Measurements from ENCODE around the gene IL33. TPM values are rescaled to one million over a fixed set of nuclear protein-coding genes. Genes with fewer than 3 reads are reported as not detected.

Gene IL33
- total RNA-seq, 1 experiment from 2014 or later: not detected

- no peaks in the 10 kb centered on the region for H3K9me3 Mint-ChIP-seq (ENCODE audit: unreplicated experiment)
- no TSS peak for BruUV-seq (replicated peaks)
- DNase-seq (ENCODE audit: unreplicated experiment): no peak
- no peaks in the 10 kb centered on the region for H3K36me3 Mint-ChIP-seq (ENCODE audit: insufficient read depth, unreplicated experiment)
- CTCF ChIA-PET: no interaction called here
- no peaks in the 10 kb centered on the region for H3K4me1 Mint-ChIP-seq (ENCODE audit: insufficient read depth, unreplicated experiment)
- intact Hi-C loops (cut with micrococcal nuclease): no loop called here
- H3K4me3 Mint-ChIP-seq (ENCODE audit: unreplicated experiment): no peak overlapping the region
- H3K27me3 Mint-ChIP-seq (ENCODE audit: insufficient read depth, unreplicated experiment): no peaks in the 10 kb centered on the region
- POLR2A ChIA-PET: interaction anchor here (1.3 kb wide), 1 partner anchor 26 kb away, joined by 3 read pairs; no protein-coding TSS in a partner anchor
- no peak overlapping the region for H3K27ac Mint-ChIP-seq (ENCODE audit: low read depth, unreplicated experiment)
- TF ChIP-seq CTCF (IDR thresholded peaks at IDR 0.05; ENCODE audit: unreplicated experiment): no peak
Measured at GRCh38 chr9:6200761-6201160, 14.8 kb upstream of the IL33 start.

GRCh38 chr9:6209966-6210365 is 5.6 kb upstream of the IL33 start:
- TF ChIP-seq CTCF (IDR thresholded peaks at IDR 0.05; ENCODE audit: unreplicated experiment): no peak
- no TSS peak for BruUV-seq (replicated peaks)
- no peak overlapping the region for H3K27ac Mint-ChIP-seq (ENCODE audit: low read depth, unreplicated experiment)
- peaks cover 8% of the 10 kb centered on the region for H3K9me3 Mint-ChIP-seq (ENCODE audit: unreplicated experiment)
- no peaks in the 10 kb centered on the region for H3K36me3 Mint-ChIP-seq (ENCODE audit: insufficient read depth, unreplicated experiment)
- POLR2A ChIA-PET: interaction anchor here (1.0 kb wide), 1 partner anchor 8 kb away, joined by 3 read pairs; no protein-coding TSS in a partner anchor
- intact Hi-C loops (cut with micrococcal nuclease): no loop called here
- CTCF ChIA-PET: no interaction called here
- DNase-seq (ENCODE audit: unreplicated experiment): no peak
- H3K27me3 Mint-ChIP-seq (ENCODE audit: insufficient read depth, unreplicated experiment): no peaks in the 10 kb centered on the region
- peaks cover 6% of the 10 kb centered on the region for H3K4me1 Mint-ChIP-seq (ENCODE audit: insufficient read depth, unreplicated experiment)
- no peak overlapping the region for H3K4me3 Mint-ChIP-seq (ENCODE audit: unreplicated experiment)

GRCh38 chr9:6212722-6213375 is 2.8 kb upstream of the IL33 start:
- Mint-ChIP-seq H3K36me3 (ENCODE audit: insufficient read depth, unreplicated experiment) (no peaks in the 10 kb centered on the region), H3K9me3 (ENCODE audit: unreplicated experiment) (peaks cover 8% of the 10 kb centered on the region), H3K27me3 (ENCODE audit: insufficient read depth, unreplicated experiment) (no peaks in the 10 kb centered on the region), H3K4me1 (ENCODE audit: insufficient read depth, unreplicated experiment) (peaks cover 9% of the 10 kb centered on the region), H3K27ac (ENCODE audit: low read depth, unreplicated experiment) (no peak overlapping the region), H3K4me3 (ENCODE audit: unreplicated experiment) (no peak overlapping the region)
- ChIA-PET POLR2A (no interaction called here), CTCF (interaction anchor here (0.6 to 2.1 kb wide), 3 partner anchors 9 to 126 kb away, joined by 3 to 8 read pairs (median 3); no protein-coding TSS in a partner anchor)
- intact Hi-C loops (cut with micrococcal nuclease): no loop called here
- no peak for TF ChIP-seq CTCF (IDR thresholded peaks at IDR 0.05; ENCODE audit: unreplicated experiment)
- DNase-seq (ENCODE audit: unreplicated experiment): no peak
- no TSS peak for BruUV-seq (replicated peaks)

- no TSS peak for BruUV-seq (replicated peaks)
- TF ChIP-seq CTCF (IDR thresholded peaks at IDR 0.05; ENCODE audit: unreplicated experiment): no peak
- Mint-ChIP-seq H3K9me3 (ENCODE audit: unreplicated experiment) (peaks cover 4% of the 10 kb centered on the region), H3K4me3 (ENCODE audit: unreplicated experiment) (no peak overlapping the region), H3K27me3 (ENCODE audit: insufficient read depth, unreplicated experiment) (no peaks in the 10 kb centered on the region), H3K27ac (ENCODE audit: low read depth, unreplicated experiment) (no peak overlapping the region), H3K4me1 (ENCODE audit: insufficient read depth, unreplicated experiment) (peaks cover 16% of the 10 kb centered on the region), H3K36me3 (ENCODE audit: insufficient read depth, unreplicated experiment) (no peaks in the 10 kb centered on the region)
- DNase-seq (ENCODE audit: unreplicated experiment): peak; percentile 47
- ChIA-PET POLR2A (interaction anchor here (1.0 kb wide), 1 partner anchor 112 kb away, joined by 4 read pairs; no protein-coding TSS in a partner anchor), CTCF (interaction anchor here (0.8 kb wide), 1 partner anchor 28 kb away, joined by 3 read pairs; no protein-coding TSS in a partner anchor)
- intact Hi-C loops (cut with micrococcal nuclease): no loop called here
Measured at GRCh38 chr9:6214434-6214833, 1.2 kb upstream of the IL33 start.
